ENCODE measurements around the gene PSTPIP2.
"Not testable (repeated sequence)": the region's sequence is repeated elsewhere in the genome, so short reads cannot be mapped to it uniquely, and the experiment has no call there.

The PSTPIP2 gene

DNA sequence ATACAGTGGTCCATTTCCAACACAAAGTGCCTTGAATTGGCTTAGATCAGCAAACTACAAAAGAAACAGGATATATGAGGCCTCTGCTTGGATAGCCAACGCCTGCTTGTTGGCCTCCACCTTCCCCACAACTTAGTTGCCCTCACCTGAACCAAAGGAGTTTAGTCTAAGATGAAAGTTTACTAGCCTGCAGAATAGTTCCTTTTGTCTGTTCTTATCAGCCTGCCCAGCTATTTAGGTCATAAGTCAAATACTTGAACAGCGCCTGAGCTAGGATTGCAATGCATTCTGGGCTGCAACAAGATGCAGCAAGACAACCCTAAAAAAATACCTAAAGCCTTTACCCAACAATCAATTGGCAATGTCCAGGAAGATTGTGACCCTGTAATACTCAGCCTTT lies 91.8 kb downstream of the PSTPIP2 start:
- no peak for DNase-seq

DNA sequence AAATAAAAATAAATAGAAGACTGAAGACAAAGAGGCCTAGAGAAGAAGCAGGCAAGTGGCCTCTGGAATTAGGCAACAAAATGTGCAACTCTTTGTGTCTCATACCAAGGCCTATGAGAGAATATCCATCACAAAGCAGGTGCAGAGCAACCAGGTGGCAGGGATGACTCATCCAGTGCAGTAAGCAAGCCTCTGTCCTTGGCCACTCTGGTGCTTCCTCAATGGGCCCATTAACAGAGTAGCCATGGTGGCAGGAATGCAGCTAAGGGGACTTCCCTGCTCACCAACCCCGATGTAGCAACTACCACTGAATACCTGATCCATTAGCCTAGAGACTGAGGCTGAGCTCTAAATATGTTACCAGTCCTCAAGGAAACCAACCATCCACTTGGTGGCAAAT lies 94.0 kb downstream of the PSTPIP2 start:
- DNase-seq: no peak

DNA sequence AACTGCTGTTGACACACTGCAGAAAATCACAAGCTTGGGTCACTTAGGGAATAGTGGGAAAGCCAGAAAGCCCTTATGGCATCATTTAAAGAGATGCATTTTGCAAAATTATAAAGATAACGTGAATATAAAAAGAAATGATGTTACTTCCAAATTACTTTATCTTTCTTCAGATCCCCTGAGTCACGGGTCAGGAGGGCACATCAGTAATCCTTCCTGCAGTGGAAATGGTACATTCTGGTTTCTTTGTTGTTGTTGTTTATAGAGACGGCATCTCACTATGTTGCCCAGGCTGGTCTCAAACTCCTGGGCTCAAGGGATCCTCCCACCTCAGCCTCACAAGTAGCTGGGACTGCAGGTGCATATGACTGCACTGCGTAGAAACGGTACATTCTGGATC lies 95.1 kb downstream of the PSTPIP2 start:
- DNase-seq: no peak

DNA sequence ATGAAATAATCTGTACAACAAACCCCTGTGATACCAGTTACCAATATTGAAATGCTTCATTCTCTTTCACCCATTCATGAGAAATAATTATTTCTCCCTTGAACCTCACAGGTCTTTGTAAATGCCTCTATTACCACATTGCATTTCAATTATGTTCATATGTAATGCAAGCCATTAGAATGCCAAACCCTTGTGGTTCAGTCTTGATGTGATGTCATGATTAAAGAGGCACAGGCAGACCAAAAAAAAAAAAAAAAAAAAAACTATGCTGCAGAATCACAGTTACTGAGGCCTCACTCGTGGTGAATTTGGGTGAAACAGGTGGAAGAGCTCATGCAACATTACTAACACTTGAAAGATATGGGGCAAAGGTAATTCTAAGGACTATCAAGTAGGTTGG lies 95.5 kb downstream of the PSTPIP2 start:
- no peak for DNase-seq

DNA sequence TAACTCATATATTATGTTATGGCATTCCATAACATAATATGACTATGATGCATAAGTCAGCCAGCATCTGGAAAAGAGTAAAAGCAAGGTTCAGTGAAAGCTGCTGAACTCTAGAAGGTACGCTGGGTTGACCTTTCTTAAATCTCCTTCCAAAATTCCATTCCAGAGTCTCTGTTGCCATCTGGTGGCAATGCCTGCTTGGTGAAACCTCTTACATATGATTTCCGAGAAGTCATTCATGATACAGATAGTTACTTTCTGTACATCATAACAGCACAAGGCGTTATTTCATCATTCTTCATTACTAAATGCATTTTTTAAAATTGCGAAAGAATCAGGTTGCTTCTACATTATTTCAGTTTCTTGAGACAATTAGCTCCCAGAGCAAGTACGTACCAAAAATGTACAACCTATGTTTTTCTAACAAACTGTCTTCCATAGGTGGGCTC lies 97.9 kb downstream of the PSTPIP2 start:
- DNase-seq: no peak

DNA sequence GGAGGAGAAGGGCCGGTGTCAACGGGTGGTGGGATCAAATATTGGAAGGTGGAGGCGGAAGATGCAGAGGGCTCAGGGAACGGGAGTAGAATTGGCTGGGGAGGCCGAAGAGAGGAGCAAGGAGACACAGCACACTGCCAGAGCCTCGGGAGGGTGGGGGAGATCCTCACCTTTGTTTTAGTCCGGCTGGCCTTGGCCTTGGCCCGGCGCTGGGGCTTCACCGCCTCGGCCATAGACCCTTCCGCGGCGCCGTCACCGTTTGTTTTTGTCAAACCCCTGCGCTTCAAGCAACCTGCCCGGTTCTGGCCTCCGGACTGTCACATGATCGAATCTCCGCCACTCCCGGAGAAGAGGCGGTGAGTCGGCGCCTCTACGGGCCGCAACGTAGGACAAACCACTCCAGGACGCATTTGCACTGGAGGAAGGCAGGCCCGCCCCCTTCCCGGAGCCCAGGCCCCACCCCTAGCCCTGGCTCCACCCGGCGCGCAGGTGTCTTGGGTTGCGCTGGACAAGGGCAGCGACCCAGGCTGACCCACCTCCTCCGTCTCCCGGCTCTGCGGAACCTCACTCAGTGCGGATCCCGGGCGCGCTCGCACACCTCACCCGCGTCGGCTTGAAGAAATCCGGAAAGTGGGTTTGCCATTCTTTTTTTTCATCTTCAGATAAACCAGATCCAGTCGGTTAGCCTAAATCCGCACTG lies 104.9 kb downstream of the PSTPIP2 start, which contains the start of gene EPG5:
EPG5 (minus strand) TSS at position 323 of the 700 bp plus-strand sequence; CDS start at position 233, 90 bp downstream.
- DNase-seq: peak; percentile 35

DNA sequence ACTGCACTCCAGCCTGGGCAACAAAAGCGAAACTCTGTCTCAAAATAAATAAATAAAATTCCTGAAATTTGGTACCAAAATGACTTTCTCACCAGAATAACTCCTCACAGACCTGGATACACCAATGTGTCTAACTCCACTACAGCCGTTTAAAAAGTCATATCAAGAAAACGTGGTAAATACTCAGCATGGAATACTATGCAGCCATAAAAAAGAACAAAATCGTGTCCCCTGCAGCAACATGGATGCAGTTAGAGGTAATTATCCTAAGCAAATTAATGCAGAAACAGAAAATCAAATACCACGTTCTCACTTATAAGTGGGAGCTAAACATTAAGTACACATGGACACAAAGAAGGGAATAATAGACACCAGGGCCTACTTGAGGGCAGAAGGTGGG lies 107.1 kb downstream of the PSTPIP2 start:
- DNase-seq: not testable (repeated sequence)

DNA sequence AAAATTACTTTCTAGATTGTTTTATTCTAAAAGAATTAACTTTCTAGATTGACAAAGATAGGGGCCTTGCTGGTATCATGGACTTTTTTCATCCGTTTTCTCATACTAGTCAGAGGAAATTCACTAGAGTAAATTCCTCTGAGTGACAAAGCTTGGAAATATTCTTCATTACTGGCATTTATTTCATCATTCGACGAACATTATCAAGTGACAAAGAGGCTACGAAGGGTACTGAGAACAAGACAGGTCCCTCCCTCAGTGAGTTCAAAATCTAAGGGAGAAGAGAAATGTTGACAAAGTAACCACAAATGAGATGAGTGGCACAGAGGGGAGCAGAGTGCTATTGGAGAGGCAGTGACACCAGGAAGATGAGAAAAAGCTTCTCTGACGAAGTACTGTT lies 109.2 kb downstream of the PSTPIP2 start:
- no peak for DNase-seq

DNA sequence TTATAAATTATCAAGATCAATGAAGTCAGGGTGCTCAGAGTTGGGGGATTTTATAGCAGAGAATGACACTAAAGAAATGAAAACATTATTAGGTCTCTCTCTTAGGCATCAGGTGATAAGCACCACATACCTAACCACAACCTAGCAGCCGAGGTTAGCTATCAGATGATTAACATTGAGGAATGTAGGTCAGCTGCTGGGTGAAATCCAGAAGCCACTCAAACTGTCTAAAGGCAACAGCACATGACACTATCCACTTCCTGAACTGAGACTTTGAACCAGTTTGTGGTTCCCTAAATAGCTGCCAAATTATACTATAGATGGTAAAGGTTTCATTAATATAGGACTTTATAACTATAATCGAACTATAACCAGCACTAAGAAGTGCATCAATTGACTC lies 109.6 kb downstream of the PSTPIP2 start:
- DNase-seq: no peak

DNA sequence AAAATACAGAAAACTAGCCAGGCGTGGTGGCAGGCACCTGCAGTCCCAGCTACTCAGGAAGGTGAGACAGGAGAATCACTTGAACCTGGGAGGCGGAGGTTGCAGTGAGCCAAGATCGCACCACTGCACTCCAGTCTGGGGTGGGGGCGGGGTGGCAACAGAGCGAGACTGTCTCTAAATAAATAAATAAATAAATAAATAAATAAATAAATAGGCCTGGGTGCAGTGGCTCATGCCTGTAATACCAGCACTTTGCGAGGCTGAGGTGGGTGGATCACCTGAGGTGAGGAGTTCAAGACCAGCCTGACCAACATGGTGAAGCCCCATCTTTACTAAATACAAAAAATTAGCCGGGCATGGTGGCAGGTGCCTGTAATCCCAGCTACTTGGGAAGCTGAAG lies 112.6 kb downstream of the PSTPIP2 start:
- not testable (repeated sequence) for DNase-seq

DNA sequence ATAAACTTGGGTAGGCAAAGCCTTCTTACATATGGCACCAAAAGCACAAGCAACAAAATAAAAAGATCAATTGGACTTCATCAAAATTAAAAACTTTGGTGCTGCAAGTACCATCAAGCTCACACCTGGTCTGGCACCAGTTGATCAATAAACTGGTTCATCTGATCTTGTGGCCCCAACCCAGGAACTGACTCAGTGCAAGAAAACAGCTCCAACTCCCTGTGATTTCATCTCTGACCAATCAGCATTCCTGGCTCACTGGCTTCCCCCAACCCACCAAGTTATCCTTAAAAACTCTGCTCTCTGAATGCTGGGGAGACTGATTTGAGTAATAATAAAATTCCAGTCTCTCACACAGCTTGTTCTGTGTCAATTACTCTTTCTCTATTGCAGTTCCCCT lies 113.3 kb downstream of the PSTPIP2 start:
- DNase-seq: no peak

DNA sequence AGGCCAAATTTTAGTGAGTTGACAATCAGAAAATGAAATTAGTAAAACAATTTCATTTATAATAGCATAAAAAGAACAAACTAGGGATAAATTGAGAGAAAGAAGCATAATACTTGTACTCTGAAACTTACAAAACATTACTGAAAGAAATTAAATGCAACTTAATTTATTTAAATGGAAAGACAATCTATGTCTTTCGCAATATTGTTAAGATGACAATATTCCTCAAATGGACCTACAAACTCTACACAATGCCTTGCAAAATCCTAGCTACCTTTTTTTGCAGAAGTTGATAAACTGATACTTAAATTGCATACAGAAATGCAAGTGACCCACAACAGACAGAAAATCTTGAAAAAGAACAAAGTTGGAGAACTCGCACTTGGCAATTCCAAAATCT lies 114.0 kb downstream of the PSTPIP2 start:
- DNase-seq: no peak

DNA sequence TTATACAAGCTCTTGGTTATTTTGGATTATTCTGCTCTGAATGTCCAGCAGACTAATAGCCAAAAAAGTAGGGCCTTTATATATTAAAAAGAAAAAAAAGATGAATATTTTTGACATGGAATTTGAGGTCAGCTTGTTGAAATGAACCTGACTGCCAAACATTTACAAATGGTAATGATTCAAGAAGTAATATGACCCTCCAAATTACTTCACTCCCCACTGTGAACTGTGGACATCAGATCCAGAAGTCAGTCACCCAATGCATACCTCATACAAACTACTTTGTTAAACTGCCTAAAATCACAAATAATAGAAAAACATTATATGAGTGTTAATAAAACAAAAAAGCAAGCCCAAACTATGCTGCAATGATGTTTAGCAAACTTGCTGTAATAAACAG lies 115.0 kb downstream of the PSTPIP2 start:
- no peak for DNase-seq

DNA sequence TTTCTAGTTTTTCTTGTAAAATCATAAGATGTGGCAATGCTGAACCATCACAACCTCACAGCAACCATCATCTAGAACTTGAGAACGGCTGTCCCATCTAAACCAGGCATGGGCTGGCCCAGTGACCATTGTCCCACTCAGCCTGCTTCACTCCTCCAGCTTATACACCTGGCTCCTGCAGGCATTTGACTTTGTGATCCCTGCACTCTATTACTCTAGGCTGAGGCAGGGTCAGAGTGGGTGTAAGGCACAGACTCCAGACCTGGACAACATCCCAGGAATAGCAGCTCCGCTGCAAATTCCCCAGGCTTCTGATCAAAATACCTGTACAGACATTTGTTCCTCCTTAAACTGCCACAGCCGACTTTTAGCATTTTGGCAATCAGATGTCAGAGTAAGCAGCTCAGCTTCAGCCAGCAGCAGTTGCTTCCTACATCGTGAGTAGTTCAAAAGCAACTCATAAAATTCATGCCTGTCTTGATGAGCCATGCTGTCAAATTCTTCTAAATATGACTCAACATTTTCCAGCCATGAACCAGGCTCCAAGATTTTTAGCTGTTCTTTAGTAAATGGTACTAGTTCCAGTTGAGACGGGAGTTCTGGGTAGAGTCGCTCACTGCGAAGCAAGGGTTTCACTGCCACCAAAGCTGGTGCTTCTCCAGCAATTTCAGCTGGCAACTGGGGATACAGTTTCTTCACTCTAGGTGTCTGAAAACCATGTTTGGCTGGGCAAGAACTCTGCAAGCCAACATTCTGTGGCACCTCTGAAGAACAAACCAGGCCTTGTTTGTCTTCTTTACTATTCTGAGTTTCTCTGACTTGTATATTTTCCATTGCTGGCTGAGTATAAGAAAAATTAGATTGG lies 117.8 kb downstream of the PSTPIP2 start:
- DNase-seq: no peak

DNA sequence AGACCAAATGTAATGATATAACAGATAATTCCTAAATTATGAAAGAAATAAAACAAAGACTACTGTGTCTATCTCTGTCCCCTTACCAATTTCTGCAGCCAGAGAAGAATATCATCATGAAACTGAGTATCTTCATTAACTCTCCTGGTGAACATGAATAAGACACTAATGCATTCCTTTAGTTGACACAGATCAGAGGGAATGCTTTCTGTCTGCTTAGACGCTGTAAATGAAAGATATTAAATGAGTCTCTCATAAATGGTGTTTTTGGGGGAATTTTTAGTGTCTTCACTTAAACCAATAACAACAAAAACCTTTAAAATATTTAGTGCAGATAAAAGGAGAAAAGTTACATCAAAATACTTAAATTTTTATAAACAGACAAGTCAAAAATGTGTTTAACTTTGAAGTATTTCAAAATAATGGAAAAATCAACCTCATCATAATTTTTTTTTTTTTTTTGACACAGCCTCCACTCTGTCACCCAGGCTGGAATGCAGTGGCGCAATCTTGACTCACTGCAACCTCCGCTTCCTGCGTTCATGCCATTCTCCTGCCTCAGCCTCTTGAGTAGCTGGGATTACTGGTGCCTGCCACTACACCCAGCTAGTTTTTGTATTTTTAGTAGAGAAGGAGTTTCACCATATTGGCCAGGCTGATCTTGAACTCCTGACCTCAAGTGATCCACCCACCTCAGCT lies 120.9 kb downstream of the PSTPIP2 start:
- DNase-seq: peak; percentile 33

DNA sequence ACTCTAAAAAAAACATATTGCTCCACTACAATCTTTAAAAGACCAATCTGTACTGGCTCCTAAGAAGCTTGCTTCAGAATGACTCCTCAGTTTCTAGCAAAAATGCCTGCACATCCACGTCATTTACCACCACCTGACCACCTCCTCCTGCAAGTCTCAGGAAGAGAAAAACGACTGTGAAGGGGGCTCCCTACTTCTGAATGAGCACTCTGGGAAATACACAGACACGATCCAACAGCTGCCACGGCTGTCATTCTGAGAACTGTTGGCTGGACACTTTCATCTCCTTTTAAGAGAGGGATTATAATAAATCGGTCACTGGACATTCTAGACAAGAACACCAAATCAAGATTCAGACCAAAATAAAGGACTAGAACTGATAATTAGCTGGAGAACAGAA lies 126.4 kb downstream of the PSTPIP2 start:
- no peak for DNase-seq

DNA sequence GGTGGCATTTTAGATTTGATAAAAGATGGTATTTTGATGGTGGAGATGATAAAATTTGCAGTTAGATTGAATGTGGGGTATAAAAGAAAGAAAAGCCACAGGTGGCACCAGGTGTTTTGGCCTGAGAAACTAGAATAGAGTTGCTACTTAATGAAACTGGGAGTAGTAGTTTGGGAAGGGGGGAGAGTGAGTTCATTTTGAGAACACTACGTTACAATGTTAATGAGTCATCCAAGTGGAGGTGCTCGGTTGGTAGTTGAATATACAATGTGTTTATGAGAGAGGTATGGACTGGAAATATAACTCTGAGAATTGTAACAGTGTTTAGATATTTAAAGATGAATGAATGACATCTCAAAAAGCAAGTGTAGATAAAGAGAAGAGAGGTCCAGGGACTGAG lies 131.3 kb downstream of the PSTPIP2 start:
- no peak for DNase-seq

DNA sequence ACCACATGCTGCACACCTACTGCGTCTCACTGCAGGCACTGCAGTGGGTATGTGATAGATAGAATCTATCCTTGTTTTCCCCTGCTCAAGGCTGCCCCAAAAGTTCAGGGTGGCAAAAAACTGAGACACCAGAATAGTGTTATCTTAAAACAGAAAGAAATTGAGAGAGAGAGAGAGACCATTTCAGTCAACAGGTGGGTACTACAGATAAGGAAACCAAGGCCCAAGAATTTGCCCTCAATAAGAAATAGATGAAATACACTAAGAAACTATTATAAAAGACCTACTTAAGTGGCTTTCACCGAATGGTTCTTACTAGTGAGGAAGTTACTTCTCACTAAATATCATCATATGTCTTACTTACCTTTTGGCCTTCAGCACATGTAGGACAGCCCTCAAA lies 132.8 kb downstream of the PSTPIP2 start:
- DNase-seq: no peak

DNA sequence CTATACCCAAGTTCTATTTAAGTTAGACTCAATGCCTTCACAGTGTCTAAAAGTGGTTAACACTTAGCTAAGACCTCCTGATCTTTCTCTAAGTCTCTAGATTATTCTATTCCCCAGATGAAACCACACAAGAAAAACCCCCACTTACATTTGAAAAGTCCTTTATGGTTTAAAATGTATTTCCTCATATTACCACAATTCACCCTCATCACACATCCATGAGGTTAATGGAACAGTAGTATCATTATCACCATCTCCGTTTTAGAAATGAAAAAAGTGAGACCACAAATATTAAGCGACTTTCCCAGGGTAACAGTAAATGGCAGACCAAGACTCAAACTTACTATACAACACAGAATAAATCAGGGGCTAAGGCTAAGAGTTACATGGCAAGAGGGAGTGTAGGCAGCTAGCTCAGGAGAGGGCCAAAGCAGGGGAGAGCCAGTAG lies 133.5 kb downstream of the PSTPIP2 start:
- DNase-seq: no peak

DNA sequence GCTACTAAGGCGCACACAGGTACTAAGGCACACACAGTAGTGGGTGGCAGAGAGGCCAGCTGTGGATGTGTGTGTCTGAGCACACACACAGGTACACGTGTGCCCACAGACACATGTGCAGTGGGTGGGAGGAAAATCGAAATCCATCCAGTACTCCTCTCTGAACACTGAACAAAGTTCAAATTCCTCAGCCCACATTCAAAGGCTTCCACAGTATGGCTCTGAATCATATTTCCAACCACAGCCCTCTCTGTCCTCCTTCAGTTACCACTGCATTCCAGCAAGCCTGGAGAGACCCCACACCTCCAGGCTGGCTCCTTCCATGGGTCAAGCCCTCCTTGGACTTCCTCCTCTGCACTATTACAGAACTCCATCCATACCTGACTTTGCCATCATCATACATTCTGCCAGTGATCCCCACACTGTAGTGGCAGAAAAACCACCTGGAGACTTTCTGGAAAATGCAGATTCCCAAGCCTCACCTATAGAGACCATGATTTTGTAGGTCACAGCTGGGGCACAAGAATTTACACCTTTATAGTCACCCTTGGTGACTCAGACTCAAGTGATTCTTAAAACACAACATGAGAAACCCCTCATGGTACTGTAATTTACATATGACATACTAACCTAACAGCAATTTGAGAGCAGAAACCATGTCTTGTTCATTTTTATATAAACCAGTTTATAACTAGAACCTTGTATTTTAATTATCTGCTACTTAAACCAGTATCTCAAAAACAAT lies 136.3 kb downstream of the PSTPIP2 start:
- DNase-seq: no peak
